Measurements from ENCODE around the gene UTF1.

DNA sequence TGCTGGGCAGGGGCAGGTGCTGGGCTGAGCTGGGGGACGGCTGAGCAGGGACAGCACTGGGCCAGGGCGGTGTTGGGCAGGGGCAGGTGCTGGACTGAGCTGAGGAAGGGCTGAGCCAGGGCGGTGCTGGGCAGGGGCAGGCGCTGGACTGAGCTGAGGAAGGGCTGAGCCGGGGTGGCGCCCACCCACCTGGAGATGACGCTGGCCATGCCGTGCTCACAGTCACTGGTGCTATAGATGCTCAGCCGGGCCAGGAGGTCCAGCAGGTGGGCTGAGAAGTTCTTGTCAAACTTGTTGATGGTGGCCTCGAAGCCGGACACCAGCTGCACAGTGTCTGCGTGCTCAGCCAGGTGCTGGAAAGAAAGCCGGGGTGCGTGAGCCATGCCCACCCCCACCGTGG, 51.1 kb downstream of the UTF1 start:
- TF ChIP-seq, protein P1, sequence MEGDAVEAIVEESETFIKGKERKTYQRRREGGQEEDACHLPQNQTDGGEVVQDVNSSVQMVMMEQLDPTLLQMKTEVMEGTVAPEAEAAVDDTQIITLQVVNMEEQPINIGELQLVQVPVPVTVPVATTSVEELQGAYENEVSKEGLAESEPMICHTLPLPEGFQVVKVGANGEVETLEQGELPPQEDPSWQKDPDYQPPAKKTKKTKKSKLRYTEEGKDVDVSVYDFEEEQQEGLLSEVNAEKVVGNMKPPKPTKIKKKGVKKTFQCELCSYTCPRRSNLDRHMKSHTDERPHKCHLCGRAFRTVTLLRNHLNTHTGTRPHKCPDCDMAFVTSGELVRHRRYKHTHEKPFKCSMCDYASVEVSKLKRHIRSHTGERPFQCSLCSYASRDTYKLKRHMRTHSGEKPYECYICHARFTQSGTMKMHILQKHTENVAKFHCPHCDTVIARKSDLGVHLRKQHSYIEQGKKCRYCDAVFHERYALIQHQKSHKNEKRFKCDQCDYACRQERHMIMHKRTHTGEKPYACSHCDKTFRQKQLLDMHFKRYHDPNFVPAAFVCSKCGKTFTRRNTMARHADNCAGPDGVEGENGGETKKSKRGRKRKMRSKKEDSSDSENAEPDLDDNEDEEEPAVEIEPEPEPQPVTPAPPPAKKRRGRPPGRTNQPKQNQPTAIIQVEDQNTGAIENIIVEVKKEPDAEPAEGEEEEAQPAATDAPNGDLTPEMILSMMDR (IDR thresholded peaks at IDR 0.05), result no peak
- TF ChIP-seq POLR2A (IDR thresholded peaks at IDR 0.05) (no peak), POLR2AphosphoS5 (IDR thresholded peaks at IDR 0.05) (no peak)

Data from prostate gland (tissue), 2 donors.